ENCODE results near the gene CENPA. TPM values are rescaled to one million over a fixed set of nuclear protein-coding genes. Genes with fewer than 3 reads are reported as not detected.

CENPA gene
- total RNA-seq, 3 donors from 2014 or later (not counting 1 experiment from before 2014, with no cell fraction given) = 0.38 to 0.52 (median 0.50) TPM

DNA sequence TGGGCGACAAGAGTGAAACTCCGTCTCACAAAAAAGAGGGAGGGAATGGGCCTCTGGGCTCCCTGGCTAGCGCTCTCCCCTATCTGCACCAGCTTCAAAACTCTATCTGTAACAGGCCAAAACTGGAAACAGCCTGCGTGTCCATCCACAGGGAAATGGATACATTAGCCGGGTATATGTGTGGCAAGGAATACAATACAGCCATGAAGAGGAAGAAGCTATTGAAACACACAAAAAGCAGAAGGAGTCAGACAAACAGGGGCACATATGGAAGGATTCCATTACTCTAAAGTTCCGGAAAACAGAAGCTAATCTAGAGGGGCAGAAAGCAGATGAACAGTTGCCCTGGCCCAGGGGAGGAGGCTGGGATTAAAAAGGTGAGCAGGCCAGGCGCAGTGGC lies 46.3 kb upstream of the CENPA start:
- Histone ChIP-seq H3K9me3 (ENCODE audit: control insufficient read depth, insufficient read depth, low read length) (no peaks in the 10 kb centered on the region), H3K36me3 (ENCODE audit: control insufficient read depth, insufficient read depth, low read length) (no peaks in the 10 kb centered on the region), H3K27me3 (ENCODE audit: control insufficient read depth, insufficient read depth, low read length) (peaks cover 6% of the 10 kb centered on the region), H3K4me3 (ENCODE audit: low read length) (no peak overlapping the region), H3K4me1 (ENCODE audit: control insufficient read depth, insufficient read depth, low read length) (peaks cover 33% of the 10 kb centered on the region), H3K27ac (ENCODE audit: low read length) (no peak overlapping the region)
- Mint-ChIP-seq H3K27ac (no peak overlapping the region), H3K36me3 (no peaks in the 10 kb centered on the region), H3K4me3 (no peak overlapping the region), H3K9me3 (no peaks in the 10 kb centered on the region), H3K27me3 (ENCODE audit: low read depth in 2 of 2) (peaks cover 0 to 8% of the 10 kb centered on the region in 2 donors), H3K4me1 (peaks cover 30 to 32% of the 10 kb centered on the region in 2 donors)
- no peak for DNase-seq
- 95% methylated on average over 5 of the region's 7 CpGs for WGBS (ENCODE audit: insufficient coverage)
- intact Hi-C loops (cut with micrococcal nuclease) = no loop called here
- TF ChIP-seq, protein P1, sequence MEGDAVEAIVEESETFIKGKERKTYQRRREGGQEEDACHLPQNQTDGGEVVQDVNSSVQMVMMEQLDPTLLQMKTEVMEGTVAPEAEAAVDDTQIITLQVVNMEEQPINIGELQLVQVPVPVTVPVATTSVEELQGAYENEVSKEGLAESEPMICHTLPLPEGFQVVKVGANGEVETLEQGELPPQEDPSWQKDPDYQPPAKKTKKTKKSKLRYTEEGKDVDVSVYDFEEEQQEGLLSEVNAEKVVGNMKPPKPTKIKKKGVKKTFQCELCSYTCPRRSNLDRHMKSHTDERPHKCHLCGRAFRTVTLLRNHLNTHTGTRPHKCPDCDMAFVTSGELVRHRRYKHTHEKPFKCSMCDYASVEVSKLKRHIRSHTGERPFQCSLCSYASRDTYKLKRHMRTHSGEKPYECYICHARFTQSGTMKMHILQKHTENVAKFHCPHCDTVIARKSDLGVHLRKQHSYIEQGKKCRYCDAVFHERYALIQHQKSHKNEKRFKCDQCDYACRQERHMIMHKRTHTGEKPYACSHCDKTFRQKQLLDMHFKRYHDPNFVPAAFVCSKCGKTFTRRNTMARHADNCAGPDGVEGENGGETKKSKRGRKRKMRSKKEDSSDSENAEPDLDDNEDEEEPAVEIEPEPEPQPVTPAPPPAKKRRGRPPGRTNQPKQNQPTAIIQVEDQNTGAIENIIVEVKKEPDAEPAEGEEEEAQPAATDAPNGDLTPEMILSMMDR (IDR thresholded peaks at IDR 0.05) = no peak
- ATAC-seq = no peak

DNA sequence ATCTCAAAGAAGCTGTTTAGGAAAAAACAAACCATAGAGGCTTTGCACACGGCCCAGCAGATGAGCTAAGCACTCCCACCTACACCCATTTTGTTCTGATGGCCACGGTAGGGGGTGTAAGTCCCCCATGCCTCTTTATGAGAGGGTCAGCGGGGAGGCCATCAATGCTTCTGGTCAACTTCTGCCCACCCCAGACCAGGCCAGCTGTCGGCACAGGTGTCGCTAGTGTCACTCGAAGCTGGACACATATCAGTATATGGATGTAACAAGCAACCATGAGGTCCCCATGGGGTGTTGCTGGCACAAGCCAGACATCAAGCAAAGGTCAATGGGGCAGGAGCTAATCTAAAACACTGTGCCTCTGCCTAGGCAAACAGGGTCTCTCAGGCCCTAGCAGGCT lies 45.5 kb upstream of the CENPA start:
- Histone ChIP-seq H3K9me3 (ENCODE audit: control insufficient read depth, insufficient read depth, low read length) (no peaks in the 10 kb centered on the region), H3K36me3 (ENCODE audit: control insufficient read depth, insufficient read depth, low read length) (no peaks in the 10 kb centered on the region), H3K27me3 (ENCODE audit: control insufficient read depth, insufficient read depth, low read length) (peaks cover 6% of the 10 kb centered on the region), H3K27ac (ENCODE audit: low read length) (no peak overlapping the region), H3K4me3 (ENCODE audit: low read length) (no peak overlapping the region), H3K4me1 (ENCODE audit: control insufficient read depth, insufficient read depth, low read length) (peaks cover 33% of the 10 kb centered on the region)
- Mint-ChIP-seq H3K36me3 (no peaks in the 10 kb centered on the region), H3K27me3 (ENCODE audit: low read depth in 2 of 2) (peaks cover 0 to 8% of the 10 kb centered on the region in 2 donors), H3K27ac (peak overlapping the region; percentile 5 to 46), H3K4me1 (peaks cover 25 to 26% of the 10 kb centered on the region in 2 donors), H3K4me3 (no peak overlapping the region), H3K9me3 (no peaks in the 10 kb centered on the region)
- intact Hi-C loops (cut with micrococcal nuclease) = no loop called here
- no peak for DNase-seq
- TF ChIP-seq, protein P1 (IDR thresholded peaks at IDR 0.05) = no peak
- 76% methylated on average over 6 of the region's 6 CpGs for WGBS (ENCODE audit: insufficient coverage)
- no peak for ATAC-seq

DNA sequence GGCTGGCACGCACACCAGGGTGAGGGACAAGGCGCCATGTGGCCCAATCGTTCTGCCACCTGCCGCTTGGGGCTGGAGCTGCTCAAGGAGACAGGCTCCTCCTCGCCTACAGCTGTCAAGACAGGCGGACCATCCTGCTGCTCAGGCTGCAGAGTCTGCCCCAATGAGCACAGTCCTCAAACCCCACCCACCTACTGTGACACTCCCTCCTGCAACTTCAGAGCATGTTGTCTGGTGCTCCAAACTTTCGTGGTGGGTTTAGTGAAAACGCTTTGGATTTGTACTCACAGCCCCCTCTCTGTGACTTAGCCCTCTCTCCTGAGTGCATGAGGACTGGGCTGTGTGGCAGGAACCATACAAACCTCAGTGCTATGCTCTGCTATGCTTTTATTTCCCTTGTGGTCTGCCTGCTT lies 45.0 kb upstream of the CENPA start:
- ATAC-seq = peak; percentile 92 to 98 (median 94)
- peaks cover 30% of the 10 kb centered on the region for H3K4me1 ChIP-seq (ENCODE audit: control insufficient read depth, insufficient read depth, low read length)
- Mint-ChIP-seq H3K4me1 (peaks cover 20 to 22% of the 10 kb centered on the region in 2 donors), H3K36me3 (no peaks in the 10 kb centered on the region), H3K9me3 (no peaks in the 10 kb centered on the region), H3K27me3 (ENCODE audit: low read depth in 2 of 2) (peaks cover 0 to 8% of the 10 kb centered on the region in 2 donors), H3K4me3 (peak overlapping the region; percentile 76), H3K27ac (peak overlapping the region; percentile 29 to 46)
- H3K27me3 ChIP-seq (ENCODE audit: control insufficient read depth, insufficient read depth, low read length) = peaks cover 6% of the 10 kb centered on the region
- 3% methylated on average over 8 of the region's 8 CpGs for WGBS (ENCODE audit: insufficient coverage)
- H3K9me3 ChIP-seq (ENCODE audit: control insufficient read depth, insufficient read depth, low read length) = no peaks in the 10 kb centered on the region
- intact Hi-C loops (cut with micrococcal nuclease) = no loop called here
- no peaks in the 10 kb centered on the region for H3K36me3 ChIP-seq (ENCODE audit: control insufficient read depth, insufficient read depth, low read length)
- DNase-seq = peak; percentile 44 to 51
- H3K4me3 ChIP-seq (ENCODE audit: low read length) = no peak overlapping the region
- no peak overlapping the region for H3K27ac ChIP-seq (ENCODE audit: low read length)
- TF ChIP-seq, protein P1 (IDR thresholded peaks at IDR 0.05) = no peak
